NCI-H2081 (cell line): ENCODE data around the gene HSF5.

Source experiments
- DNase-seq, 2 experiments: peaks; one replicate each; lab custom pipeline; 2025; lab: John Stamatoyannopoulos, UW

The HSF5 gene, protein sequence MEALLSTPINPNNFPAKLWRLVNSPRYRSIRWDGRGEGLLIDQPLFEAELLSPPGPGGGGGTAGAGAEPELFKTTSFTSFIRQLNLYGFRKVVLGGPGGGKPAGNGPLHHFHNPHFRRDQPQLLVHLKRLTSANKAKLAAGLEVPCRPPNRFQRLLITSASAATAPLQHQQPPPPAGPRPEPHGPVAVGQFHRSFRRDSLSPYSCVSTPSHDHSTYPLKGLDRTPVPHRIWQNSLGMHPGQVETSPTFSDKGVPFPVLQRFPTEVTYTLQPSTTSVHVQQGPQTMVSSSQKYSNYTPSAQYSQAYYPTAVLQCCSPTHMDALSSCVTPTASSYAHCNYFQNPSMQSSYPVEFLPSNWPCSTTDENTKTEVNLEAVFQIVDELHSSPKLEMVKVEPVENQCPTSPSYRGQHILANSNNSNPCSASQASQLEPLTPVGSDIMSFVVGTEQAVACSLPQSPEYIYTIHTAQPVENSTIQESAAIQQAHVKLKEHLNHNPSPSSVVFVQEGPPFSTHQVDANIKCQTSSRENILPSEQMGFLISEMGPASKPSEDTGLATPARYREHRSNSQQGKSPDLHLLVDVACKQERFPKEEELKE

GRCh38 chr17:58487589-58488427 lies at the start of gene HSF5:
HSF5 (minus strand) TSS chr17:58488408; CDS start chr17:58488274, 134 bp downstream.
- no peak for DNase-seq

DNA sequence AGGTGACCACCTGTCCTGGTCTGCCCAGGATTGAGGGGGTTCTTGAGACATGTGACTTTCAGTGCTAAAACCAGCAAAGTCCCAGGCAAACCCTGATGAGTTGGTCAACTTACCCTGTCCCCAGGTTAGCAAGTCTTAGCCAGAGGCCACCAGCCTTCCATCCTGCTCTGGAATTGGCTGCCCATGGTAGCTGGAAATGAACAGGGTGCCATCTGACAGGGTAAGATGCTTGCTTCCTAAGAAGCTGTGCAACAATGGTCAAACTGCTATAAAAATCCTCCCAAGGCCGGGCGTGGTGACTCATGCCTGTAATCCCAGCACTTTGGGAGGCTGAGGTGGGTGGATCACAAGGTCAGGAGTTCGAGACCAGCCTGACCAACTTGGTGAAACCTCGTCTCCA lies 49.1 kb upstream of the HSF5 start:
- DNase-seq: no peak

DNA sequence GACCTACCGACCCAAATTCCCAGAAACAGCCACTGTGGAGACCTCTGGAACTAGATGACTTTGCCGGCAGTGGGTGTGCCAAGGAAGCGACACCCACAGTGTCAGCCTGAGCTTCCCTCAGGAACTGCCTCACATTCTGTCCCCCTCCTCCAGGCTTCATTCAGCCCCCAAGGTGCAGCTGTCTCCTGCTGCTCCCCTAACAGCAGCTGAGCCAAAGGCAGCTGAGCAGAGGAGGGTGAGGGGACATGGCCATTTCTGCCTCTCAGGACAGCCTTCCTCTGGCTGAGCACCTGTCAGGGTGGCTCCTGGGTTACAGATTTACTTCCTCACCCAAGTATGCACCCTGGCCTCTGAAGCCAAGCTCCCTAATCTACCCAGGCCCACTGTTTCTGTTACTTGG lies 48.3 kb upstream of the HSF5 start:
- no peak for DNase-seq

- DNase-seq: no peak
Measured at GRCh38 chr17:58535431-58535830, 47.2 kb upstream of the HSF5 start.

- no peak for DNase-seq
Measured at GRCh38 chr17:58534901-58535421, 46.8 kb upstream of the HSF5 start.

- DNase-seq: no peak
Measured at GRCh38 chr17:58534331-58534730, 46.1 kb upstream of the HSF5 start.

DNA sequence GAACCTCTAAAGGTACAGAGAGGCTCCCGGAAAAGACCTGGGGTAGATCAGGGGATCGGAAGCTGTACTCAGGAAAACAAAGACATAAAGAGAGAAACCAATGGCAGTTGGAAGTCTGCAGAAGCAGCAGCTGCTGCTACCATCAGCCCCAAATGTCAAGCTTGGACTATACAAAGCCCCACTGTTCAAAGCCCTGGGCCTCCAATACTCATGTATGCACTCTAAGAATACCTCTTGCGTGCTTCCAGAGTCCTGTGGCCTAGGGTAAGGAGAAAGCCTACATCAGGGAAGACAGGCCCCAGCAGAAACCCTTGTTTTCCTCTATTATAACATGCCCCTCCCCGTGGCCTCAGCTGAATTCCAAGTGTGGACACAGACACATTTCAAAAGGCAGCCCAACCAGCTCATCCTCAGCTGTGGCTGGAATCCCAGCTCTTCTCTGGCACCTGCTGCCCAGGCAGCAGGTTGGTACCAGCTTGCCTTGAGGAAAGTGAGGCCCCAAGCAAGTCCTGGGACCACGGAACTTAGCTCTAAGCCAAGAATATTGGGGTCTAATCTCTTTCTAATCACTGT lies 45.5 kb upstream of the HSF5 start:
- no peak for DNase-seq

GRCh38 chr17:58532555-58532951 lies 44.3 kb upstream of the HSF5 start:
- no peak for DNase-seq

DNA sequence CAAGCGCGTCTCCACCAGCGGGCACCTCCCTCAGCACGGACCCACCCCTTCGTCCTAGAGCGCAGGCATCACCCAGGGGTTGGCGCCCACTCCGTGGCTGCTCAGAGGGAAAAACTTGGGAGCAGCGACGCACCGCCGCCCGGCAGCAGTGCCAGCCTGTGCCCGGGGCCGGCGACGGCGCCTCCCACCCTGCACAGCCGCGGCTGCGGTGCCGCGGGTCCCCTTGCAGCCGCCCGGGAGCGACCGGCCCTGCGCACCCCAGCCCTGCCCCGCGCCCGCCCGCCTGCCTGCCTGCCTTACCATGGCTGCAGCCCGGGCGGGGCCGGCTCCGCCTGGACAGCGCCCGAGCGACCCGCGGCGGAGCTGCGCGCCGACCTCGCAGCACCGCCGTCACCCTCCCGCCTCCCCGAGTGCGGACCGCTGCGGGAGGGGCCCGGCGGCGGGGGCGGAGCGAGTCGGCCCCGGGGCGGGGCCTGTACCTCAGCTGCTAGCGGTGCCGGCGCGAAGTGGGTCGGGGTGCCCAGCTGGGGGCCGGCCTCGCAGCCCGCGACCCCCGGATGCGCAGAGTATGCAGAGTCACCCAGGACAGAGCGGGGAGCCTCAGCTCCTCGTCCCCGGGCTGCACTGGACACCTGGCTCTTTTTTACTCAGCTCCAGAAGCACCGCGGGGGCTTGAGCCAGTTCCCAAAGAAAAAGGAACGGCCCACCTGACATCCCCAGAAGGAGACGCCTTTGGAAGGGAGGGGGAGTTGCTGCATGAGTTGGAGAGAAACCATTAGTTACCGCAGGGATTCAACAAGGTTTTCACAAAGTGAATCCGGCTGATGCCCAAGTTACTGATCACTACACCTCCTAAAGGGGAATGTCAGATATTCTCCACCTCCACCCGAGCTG lies 43.7 kb upstream of the HSF5 start:
- DNase-seq: peak; percentile 41 to 45

GRCh38 chr17:58531122-58531521 lies 42.9 kb upstream of the HSF5 start:
- DNase-seq: no peak

DNA sequence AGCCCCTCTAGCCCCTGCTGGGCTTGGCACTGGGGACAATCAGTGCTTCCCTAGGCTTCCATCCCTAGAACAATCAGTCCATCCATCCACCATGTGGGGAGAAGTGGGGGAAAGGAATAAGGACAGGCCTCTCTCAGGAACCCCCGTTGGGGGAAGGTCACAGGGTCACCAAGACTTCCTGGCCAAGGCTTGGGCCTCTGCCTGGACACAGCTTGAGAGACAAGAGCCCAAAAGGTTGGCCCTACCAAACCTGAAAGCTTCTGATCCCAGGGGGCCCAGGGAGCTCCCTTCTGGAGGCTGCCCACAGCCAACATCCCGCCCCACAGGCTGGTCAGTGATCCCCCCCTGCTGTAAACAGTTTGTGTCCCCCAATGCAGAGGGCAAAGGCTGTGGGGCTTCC lies 42.4 kb upstream of the HSF5 start:
- no peak for DNase-seq

- no peak for DNase-seq
Measured at GRCh38 chr17:58529275-58529674, 41.1 kb upstream of the HSF5 start.

DNA sequence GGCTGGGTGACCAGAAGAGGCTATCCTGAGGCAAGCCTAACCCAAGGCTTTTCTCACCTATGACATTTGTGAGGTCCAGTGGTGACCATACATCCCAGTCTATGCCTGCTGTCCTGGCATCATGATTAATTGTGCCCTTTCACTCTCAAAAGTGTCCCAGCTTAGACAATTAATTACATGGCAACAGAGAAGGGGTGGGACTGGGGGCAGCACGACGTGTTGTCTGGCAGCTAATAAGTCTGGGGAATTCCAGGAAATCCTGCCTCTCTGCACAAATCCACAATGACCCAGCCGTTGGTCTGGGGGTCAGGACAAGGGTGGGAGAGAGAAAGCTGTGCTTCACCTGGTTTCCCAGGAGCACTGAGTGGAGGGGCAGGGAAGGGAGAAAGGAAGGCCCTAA lies 40.2 kb upstream of the HSF5 start:
- DNase-seq: no peak

DNA sequence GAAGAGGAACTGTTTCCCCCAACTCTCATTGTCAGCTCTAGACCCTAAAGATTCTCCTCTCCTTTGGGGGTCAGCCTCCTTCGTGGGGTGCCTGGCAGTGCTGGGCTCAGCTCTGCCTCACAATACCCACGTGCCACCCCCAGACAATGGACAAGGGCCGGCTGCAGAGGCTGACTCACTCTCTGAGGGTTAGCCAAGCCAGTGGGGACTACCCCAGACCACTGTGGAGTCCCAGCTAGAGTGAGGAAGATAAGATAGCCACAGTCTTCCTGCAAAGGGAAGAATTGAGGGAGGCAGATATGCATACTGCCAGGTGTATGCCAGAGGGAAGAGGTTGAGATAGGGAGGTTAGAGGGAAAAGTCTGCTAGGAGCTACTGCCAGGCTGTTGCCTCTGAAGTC lies 39.7 kb upstream of the HSF5 start:
- no peak for DNase-seq

DNA sequence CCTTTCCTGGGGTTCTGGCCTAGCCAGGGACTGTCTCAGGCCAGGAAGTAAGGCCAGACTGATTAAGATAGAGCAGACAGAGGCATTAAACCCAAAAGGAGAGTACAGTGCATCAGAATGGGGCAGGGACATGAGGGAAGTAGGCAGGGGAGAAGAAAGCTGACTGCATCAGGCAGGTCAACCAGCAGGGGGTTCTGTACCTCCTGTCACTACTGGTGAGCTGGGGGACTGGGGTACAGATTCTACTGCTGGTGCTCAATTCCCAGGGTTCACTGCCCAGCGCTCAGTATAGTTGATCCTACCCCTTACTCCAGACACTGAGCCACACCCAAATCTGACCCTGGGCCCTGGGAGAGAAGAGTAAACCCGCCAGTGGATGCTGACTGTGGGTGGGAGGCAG lies 39.1 kb upstream of the HSF5 start:
- DNase-seq: no peak

GRCh38 chr17:58525239-58525638 lies 37.0 kb upstream of the HSF5 start:
- no peak for DNase-seq

GRCh38 chr17:58521680-58522079 lies 33.5 kb upstream of the HSF5 start:
- DNase-seq: no peak

DNA sequence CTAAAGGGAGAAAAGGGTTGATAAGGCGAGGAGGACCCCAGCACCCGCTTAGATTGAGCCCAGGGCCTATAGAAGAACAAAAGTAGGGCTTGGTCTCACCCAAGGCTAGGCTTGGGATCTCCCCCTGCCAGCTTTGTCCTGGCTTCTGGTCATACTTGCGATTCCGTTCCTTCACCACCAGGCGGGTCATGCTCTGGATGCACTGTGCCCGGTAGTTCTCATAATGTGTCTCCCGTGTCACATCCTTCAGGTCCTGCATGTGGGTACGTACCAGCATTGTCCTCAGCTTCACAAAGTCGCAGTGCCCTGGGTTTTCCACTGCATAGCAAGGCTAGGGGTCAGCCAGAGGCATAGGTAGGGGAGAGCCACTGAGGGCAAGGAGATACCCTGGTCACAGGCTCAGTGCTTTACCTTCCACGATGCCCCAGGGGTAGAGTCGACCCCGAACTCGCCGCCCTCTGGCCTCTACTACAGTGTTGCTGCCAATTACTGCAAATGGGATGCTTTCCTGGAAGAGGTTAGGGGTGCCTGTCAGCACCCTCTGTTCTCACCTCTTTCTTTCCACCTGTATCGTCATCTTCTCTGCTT lies 32.7 kb upstream of the HSF5 start:
- DNase-seq: no peak

GRCh38 chr17:58517928-58518609 lies 29.9 kb upstream of the HSF5 start:
- peak; percentile 100 for DNase-seq

DNA sequence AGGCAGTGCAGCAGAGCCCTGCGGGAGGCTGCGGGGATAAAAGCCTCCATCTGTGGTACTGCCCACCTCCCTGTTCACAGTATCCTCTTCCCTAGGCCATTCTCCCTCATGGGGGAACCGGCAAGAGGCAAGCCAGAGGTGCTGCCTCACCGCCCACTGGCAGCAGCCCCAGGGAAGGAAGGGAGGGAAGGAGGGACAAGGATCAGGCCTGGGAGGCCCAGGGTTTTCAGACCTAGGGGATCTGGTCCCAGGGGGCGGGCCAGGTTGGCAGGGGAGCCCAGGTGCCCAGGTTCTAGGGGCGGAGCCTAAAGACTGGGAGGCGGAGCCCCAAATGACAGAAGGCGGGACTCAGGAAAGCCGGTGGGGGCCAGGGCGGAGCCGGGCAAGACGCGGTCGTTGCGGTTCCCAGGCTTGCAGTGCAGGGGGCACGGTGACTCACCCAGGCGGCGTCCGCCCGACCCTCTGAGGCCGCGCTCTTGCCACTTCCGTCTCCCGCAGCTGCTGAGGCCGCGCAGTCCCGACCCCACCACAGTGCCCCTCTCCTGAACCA lies 29.2 kb upstream of the HSF5 start:
- no peak for DNase-seq
